H1 (cell line): Measurements from ENCODE around the gene KRTAP9-7.

Experiments
- CBX8 ChIP-seq: fragments of 300-800, 300-1000 bp; sonication (generic); IDR thresholded peaks from 2 replicates; pipeline ENCODE4 v1.7.1; 2016; ENCODE audit warnings: low read depth, low read length, borderline replicate concordance
- EP300 ChIP-seq, 2 experiments: IDR thresholded peaks; 1 replicate in 1 of 2; 2 replicates in 1 of 2; pipeline ENCODE4 v1.6.1; 2011 to 2012; ENCODE audit warnings: low read depth in 2 of 2, low read length in 2 of 2, mild to moderate bottlenecking in 2 of 2, borderline replicate concordance in 1 of 2, inconsistent platforms in 1 of 2, moderate library complexity in 1 of 2
- EZH2 ChIP-seq: fragments of 200-600 bp; sonication (generic); IDR thresholded peaks from 2 replicates; pipeline ENCODE4 v1.7.1; 2012; ENCODE audit warnings: low read depth, mild to moderate bottlenecking, moderate library complexity, low read length, inconsistent platforms; ENCODE audit not compliant: severe bottlenecking
- HDAC2 ChIP-seq, 2 experiments: fragments of 300-600 bp in 1 of 2; sonication (generic) in 1 of 2; IDR thresholded peaks; 2 replicates each; pipeline ENCODE4 v1.6.1; 2011 to 2012; ENCODE audit warnings: low read depth in 2 of 2, low read length in 2 of 2, mild to moderate bottlenecking in 2 of 2, moderate library complexity in 2 of 2, borderline replicate concordance in 1 of 2, inconsistent platforms in 1 of 2
- POLR2A ChIP-seq, 2 experiments: IDR thresholded peaks; 1 replicate in 1 of 2; 2 replicates in 1 of 2; pipeline ENCODE4 v1.6.1; 2011; ENCODE audit warnings: low read depth in 2 of 2, low read length in 2 of 2, mild to moderate bottlenecking in 2 of 2; ENCODE audit errors: control extremely low read depth in 1 of 2
- RFX5 ChIP-seq: IDR thresholded peaks from 2 replicates; pipeline ENCODE4 v1.6.1; 2011; ENCODE audit warnings: low read depth, low read length, improper control_type of control experiment, borderline replicate concordance
- YY1 ChIP-seq: IDR thresholded peaks from 2 replicates; pipeline ENCODE4 v1.6.1; 2011; ENCODE audit warnings: low read depth, mild to moderate bottlenecking, low read length
- ZNF274 ChIP-seq: IDR thresholded peaks from 2 replicates; pipeline ENCODE4 v1.7.0; 2012; ENCODE audit warnings: low read length, borderline replicate concordance; ENCODE audit errors: extremely low read depth
- TF ChIP-seq, protein P1 (sequence below), 3 experiments: IDR thresholded peaks; 1 replicate in 2 of 3; 2 replicates in 1 of 3; pipeline versions ENCODE4 v1.5.1 to v1.6.1; 2011; ENCODE audit warnings: low read length in 3 of 3, mild to moderate bottlenecking in 3 of 3, inconsistent platforms in 2 of 3, low read depth in 1 of 3, moderate library complexity in 1 of 3; ENCODE audit not compliant: insufficient read depth in 1 of 3; ENCODE audit errors: control extremely low read depth in 1 of 3

DNA sequence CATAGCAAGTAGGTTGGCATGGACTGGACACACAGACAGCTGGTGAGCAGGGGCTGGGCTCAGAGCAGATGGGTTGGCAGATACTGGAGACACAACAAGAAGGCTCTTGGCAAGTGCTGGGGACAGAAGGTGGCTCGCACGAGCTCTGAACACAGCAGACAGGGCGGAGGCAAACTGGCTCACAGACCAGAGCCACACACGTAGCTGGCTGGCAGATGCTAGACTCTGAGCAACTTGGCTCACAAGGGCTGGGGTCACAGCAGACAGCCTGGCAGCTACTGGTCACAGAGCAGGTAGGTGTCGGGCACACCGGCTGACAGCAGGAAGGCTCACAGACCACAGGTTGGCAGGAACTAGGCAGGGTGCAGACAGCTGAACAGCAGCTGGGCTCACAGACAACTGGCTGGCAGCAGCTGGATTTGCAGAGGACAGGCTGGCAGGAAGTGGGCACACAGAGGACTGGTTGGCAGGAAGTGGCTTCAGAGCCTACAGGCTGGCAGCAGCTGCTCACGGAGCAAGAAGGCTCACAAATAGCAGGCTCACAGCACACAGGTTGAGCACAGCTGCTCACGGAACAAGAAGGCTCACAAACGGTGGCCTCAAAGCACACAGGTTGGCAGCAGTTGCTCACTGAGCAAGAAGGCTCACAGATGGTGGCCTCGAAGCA, 32.9 kb downstream of the KRTAP9-7 start:
- no peak for TF ChIP-seq EP300 (IDR thresholded peaks at IDR 0.05; ENCODE audit: borderline replicate concordance in 1 of 2, low read depth in 2 of 2, low read length in 2 of 2)
- TF ChIP-seq, protein P1, sequence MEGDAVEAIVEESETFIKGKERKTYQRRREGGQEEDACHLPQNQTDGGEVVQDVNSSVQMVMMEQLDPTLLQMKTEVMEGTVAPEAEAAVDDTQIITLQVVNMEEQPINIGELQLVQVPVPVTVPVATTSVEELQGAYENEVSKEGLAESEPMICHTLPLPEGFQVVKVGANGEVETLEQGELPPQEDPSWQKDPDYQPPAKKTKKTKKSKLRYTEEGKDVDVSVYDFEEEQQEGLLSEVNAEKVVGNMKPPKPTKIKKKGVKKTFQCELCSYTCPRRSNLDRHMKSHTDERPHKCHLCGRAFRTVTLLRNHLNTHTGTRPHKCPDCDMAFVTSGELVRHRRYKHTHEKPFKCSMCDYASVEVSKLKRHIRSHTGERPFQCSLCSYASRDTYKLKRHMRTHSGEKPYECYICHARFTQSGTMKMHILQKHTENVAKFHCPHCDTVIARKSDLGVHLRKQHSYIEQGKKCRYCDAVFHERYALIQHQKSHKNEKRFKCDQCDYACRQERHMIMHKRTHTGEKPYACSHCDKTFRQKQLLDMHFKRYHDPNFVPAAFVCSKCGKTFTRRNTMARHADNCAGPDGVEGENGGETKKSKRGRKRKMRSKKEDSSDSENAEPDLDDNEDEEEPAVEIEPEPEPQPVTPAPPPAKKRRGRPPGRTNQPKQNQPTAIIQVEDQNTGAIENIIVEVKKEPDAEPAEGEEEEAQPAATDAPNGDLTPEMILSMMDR (IDR thresholded peaks at IDR 0.05; ENCODE audit: control extremely low read depth in 1 of 3, insufficient read depth in 1 of 3, low read depth in 1 of 3, low read length in 3 of 3), result no peak
- TF ChIP-seq ZNF274, result no peak
- no peak for TF ChIP-seq HDAC2 (IDR thresholded peaks at IDR 0.05; ENCODE audit: borderline replicate concordance in 1 of 2, low read depth in 2 of 2, low read length in 2 of 2)
- TF ChIP-seq YY1, result no peak
- TF ChIP-seq RFX5, result no peak
- no peak for TF ChIP-seq CBX8
- TF ChIP-seq POLR2A (IDR thresholded peaks at IDR 0.05; ENCODE audit: control extremely low read depth in 1 of 2, low read depth in 2 of 2, low read length in 2 of 2), result no peak
- no peak for TF ChIP-seq EZH2
